ENCODE measurements around the gene AVPR2.

The AVPR2 gene

DNA sequence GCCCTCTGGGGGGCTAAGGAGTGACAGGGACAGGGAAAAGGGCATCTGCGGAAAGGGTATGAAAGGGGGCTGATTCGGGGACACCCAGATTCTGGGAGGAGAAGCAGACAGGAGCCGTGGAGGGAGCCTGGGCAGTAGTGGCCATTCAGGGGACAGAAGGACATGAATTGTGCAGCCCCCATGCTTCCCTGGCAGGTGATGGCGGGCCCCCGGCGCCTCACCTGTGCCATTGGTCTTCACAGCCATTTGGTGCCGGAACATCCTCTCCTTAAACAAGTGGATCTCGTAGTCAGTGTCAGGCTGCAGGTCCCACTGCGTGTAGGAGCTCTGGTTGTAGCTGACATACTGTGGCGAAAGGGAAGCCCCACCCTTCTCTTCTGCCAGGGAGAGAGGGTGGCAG is 40.4 kb upstream of the AVPR2 start:
- Histone ChIP-seq H3K4me1 (ENCODE audit: control insufficient read depth, insufficient read depth, low read length) (no peaks in the 10 kb centered on the region), H3K36me3 (ENCODE audit: control insufficient read depth in 2 of 2, insufficient read depth in 1 of 2, low read length in 2 of 2) (no peaks in the 10 kb centered on the region), H3K9me3 (ENCODE audit: control insufficient read depth, insufficient read depth, low read depth, low read length) (no peaks in the 10 kb centered on the region), H3K27ac (ENCODE audit: extremely low read depth, low read depth, low read length) (no peak overlapping the region), H3K4me3 (ENCODE audit: low read depth, low read length) (no peak overlapping the region)
- POLR2A ChIA-PET, result no interaction called here
- CTCF ChIA-PET, result interaction anchor here (0.6 kb wide), 3 partner anchors 17 to 98 kb away, joined by 3 to 6 read pairs (median 3); partner anchors contain the start of gene RENBP
- TF ChIP-seq, protein P1, sequence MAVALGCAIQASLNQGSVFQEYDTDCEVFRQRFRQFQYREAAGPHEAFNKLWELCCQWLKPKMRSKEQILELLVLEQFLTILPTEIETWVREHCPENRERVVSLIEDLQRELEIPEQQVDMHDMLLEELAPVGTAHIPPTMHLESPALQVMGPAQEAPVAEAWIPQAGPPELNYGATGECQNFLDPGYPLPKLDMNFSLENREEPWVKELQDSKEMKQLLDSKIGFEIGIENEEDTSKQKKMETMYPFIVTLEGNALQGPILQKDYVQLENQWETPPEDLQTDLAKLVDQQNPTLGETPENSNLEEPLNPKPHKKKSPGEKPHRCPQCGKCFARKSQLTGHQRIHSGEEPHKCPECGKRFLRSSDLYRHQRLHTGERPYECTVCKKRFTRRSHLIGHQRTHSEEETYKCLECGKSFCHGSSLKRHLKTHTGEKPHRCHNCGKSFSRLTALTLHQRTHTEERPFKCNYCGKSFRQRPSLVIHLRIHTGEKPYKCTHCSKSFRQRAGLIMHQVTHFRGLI (tag by site-specific recombination; IDR thresholded peaks at IDR 0.05), result no peak
- TF ChIP-seq ZBTB49 (tag by site-specific recombination; IDR thresholded peaks at IDR 0.05; ENCODE audit: low read depth) (no peak), HOXA7 (CRISPR knock-in tag; IDR thresholded peaks at IDR 0.05; ENCODE audit: borderline replicate concordance) (no peak), ZNF777 (tag by site-specific recombination; IDR thresholded peaks at IDR 0.05; ENCODE audit: borderline replicate concordance) (no peak), TRIM28 (IDR thresholded peaks at IDR 0.05; ENCODE audit: borderline replicate concordance, low read length) (no peak), ZNF488 (tag by site-specific recombination; IDR thresholded peaks at IDR 0.05) (no peak), ZSCAN16 (tag by site-specific recombination; IDR thresholded peaks at IDR 0.05) (no peak), ZNF621 (tag by site-specific recombination; IDR thresholded peaks at IDR 0.05) (no peak), ZNF639 (tag by site-specific recombination; IDR thresholded peaks at IDR 0.05) (no peak), ZNF416 (tag by site-specific recombination; IDR thresholded peaks at IDR 0.05) (no peak), PRDM4 (tag by site-specific recombination; IDR thresholded peaks at IDR 0.05) (no peak), ZNF664 (tag by site-specific recombination; IDR thresholded peaks at IDR 0.05) (no peak), PBX3 (CRISPR knock-in tag; IDR thresholded peaks at IDR 0.05) (no peak)
- TF ChIP-seq, protein P2, sequence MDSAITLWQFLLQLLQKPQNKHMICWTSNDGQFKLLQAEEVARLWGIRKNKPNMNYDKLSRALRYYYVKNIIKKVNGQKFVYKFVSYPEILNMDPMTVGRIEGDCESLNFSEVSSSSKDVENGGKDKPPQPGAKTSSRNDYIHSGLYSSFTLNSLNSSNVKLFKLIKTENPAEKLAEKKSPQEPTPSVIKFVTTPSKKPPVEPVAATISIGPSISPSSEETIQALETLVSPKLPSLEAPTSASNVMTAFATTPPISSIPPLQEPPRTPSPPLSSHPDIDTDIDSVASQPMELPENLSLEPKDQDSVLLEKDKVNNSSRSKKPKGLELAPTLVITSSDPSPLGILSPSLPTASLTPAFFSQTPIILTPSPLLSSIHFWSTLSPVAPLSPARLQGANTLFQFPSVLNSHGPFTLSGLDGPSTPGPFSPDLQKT (IDR thresholded peaks at IDR 0.05; ENCODE audit: borderline replicate concordance, low read depth, low read length), result no peak
